ENCODE results near the gene RPP21.

The RPP21 gene

DNA sequence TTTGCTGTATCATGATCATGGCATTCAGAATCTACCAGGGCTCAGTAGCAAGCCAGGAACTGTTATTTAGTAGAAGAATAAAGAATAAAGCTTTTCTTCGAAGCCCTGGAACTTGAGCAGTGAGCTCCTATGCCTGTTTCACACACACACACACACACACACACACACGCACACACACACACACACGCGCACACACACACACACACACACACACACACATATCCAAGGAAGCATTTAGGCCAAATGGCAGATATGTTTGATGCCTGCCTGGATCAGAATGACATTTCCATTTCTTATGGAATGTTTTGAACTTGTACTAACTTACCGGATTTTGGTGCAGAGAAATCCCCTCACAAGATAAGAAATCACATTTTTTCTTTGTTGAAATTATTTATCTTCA, 35.5 kb downstream of the RPP21 start:
- no peak for DNase-seq (ENCODE audit: low spot score)

DNA sequence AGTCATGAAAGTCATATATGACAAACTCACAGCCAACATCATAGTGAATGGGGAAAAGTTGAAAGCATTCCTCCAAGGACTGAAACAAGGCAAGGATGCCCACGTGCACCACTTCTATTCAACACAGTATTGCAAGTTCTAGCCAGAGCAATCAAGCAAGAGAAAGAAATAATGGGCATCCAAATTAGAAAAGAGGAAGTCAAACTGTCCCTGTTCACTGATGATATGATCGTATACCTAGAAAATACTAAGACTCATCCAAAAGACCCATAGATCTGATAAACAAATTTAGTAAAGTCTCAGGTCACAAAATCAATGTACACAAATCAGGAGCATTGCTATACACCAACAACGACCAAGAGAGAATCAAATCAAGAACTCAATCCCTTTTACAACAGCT, 41.2 kb downstream of the RPP21 start:
- no peak for DNase-seq (ENCODE audit: low spot score)

DNA sequence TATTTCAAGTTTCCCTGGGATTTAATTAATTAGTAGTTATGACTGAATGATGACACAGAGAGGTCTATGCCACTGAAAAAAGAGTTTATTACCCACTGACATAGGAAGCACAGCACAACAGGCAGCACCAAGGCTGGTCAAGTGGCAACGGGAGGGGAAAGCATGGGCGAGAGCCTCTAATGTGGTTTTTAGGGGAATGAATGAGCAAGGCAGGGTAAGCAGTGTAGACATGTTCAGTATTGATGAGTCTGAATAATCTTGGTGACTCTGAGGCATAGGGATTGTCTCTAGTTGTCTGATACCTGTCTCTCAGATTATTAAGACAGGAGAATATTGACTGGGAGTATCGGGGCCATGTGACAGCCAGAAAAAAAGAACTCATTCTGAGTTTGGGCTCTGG, 46.3 kb downstream of the RPP21 start:
- DNase-seq (ENCODE audit: low spot score), result no peak

DNA sequence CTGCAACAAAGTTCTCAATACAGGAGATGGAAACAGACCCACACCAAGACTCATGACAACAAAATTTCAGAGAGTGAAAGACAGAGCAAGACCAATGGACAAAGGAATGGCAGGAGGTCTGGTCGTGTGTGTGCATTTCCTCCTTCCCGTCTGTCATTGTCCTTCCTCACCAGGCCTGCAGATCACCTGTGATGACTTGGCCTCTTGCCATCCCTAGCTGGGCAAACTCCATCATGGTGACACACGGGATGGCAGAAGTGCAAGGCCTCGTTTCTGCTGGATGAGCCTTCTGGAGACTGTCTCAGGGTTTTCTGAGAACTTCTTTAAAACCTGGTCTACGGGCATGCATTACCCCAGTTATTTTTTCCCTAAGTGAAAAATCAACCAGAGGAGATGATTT, 49.2 kb downstream of the RPP21 start:
- no peak for DNase-seq (ENCODE audit: low spot score)

Measured in iPS-NIHi11 (cell line).